ENCODE data around the gene PLA2G4C. TPM values are rescaled to one million over a fixed set of nuclear protein-coding genes. Genes with fewer than 3 reads are reported as not detected.
A peak's percentile ranks its signal among the peaks of the same experiment; 100 is the strongest.

The PLA2G4C gene
- total and polyA plus RNA-seq, 3 experiments from 2014 or later: 1.7 to 2.6 TPM; not detected in 1

GRCh38 chr19:48121909-48122371 is 11.3 kb upstream of the PLA2G4C start:
- POLR2A ChIA-PET: no interaction called here
- Mint-ChIP-seq H3K36me3 (peaks cover 10 to 80% (median 24%) of the 10 kb centered on the region in 3 donors), H3K4me3 (no peak overlapping the region), H3K4me1 (peaks cover 6 to 15% (median 9%) of the 10 kb centered on the region in 3 donors), H3K27me3 (no peaks in the 10 kb centered on the region), H3K27ac (peak overlapping the region in 3 of 8 donors; percentile 8 to 61 (median 38)), H3K9me3 (no peaks in the 10 kb centered on the region)
- no peaks in the 10 kb centered on the region for H3K27me3 ChIP-seq (ENCODE audit: insufficient read depth, low read length, poor library complexity, severe bottlenecking)
- no peak for DNase-seq
- no peaks in the 10 kb centered on the region for H3K4me1 ChIP-seq (ENCODE audit: insufficient read depth, low read length)
- CTCF ChIA-PET: interaction anchor here (1.0 kb wide), 1 partner anchor 10 kb away, joined by 3 read pairs; no protein-coding TSS in a partner anchor
- H3K4me3 ChIP-seq (ENCODE audit: low read length): no peak overlapping the region
- H3K36me3 ChIP-seq (ENCODE audit: insufficient read depth, low read length): peaks cover 9% of the 10 kb centered on the region
- no peaks in the 10 kb centered on the region for H3K9me3 ChIP-seq (ENCODE audit: low read length)
- no peak overlapping the region for H3K27ac ChIP-seq (ENCODE audit: low read depth, low read length)

GRCh38 chr19:48121066-48121465 is 10.4 kb upstream of the PLA2G4C start:
- no peaks in the 10 kb centered on the region for H3K27me3 Mint-ChIP-seq
- H3K4me3 Mint-ChIP-seq: no peak overlapping the region
- H3K9me3 Mint-ChIP-seq: no peaks in the 10 kb centered on the region
- ChIA-PET CTCF (interaction anchor here (1.1 to 1.2 kb wide), 2 partner anchors 11 to 13 kb away, joined by 3 to 4 read pairs; partner anchors contain the start of gene PLA2G4C), POLR2A (no interaction called here)
- no peaks in the 10 kb centered on the region for H3K9me3 ChIP-seq (ENCODE audit: low read length)
- H3K4me1 Mint-ChIP-seq: peaks cover 6 to 15% (median 9%) of the 10 kb centered on the region in 3 donors
- peaks cover 10 to 79% (median 21%) of the 10 kb centered on the region in 3 donors for H3K36me3 Mint-ChIP-seq
- peak overlapping the region in 1 of 8 donors; percentile 33 for H3K27ac Mint-ChIP-seq
- no peaks in the 10 kb centered on the region for H3K27me3 ChIP-seq (ENCODE audit: insufficient read depth, low read length, poor library complexity, severe bottlenecking)
- no peak overlapping the region for H3K4me3 ChIP-seq (ENCODE audit: low read length)
- no peak for DNase-seq
- no peak overlapping the region for H3K27ac ChIP-seq (ENCODE audit: low read depth, low read length)
- H3K36me3 ChIP-seq (ENCODE audit: insufficient read depth, low read length): peaks cover 9% of the 10 kb centered on the region
- H3K4me1 ChIP-seq (ENCODE audit: insufficient read depth, low read length): no peaks in the 10 kb centered on the region

DNA sequence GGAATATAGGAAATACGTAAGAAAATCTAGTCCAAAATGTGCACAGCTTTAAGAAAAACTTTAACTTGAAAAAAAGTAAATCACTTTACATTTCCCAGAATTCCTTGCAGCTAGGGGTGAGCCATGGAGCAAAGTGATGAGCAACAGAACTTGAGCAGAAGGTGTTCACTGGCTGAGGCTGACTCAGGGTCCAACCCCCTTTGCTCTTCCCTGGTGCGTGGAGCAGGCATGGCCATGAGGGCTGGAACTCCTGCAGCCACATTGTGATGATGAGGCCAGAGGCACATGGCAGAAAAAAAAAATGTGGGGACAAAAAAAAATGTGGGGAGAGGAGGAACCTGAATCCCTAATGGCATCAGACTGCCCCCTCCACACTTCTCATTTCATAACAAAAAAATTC is 9.9 kb upstream of the PLA2G4C start:
- Mint-ChIP-seq H3K4me3 (no peak overlapping the region), H3K9me3 (no peaks in the 10 kb centered on the region), H3K4me1 (peaks cover 6 to 15% (median 9%) of the 10 kb centered on the region in 3 donors), H3K27me3 (no peaks in the 10 kb centered on the region), H3K36me3 (peaks cover 10 to 79% (median 19%) of the 10 kb centered on the region in 3 donors), H3K27ac (peak overlapping the region in 1 of 8 donors; percentile 33)
- Histone ChIP-seq H3K9me3 (ENCODE audit: low read length) (no peaks in the 10 kb centered on the region), H3K4me1 (ENCODE audit: insufficient read depth, low read length) (no peaks in the 10 kb centered on the region), H3K4me3 (ENCODE audit: low read length) (no peak overlapping the region), H3K36me3 (ENCODE audit: insufficient read depth, low read length) (peaks cover 9% of the 10 kb centered on the region), H3K27ac (ENCODE audit: low read depth, low read length) (no peak overlapping the region), H3K27me3 (ENCODE audit: insufficient read depth, low read length, poor library complexity, severe bottlenecking) (no peaks in the 10 kb centered on the region)
- ChIA-PET POLR2A (no interaction called here), CTCF (interaction anchor here (1.1 to 1.2 kb wide), 2 partner anchors 10 to 12 kb away, joined by 3 to 4 read pairs; partner anchors contain the start of gene PLA2G4C)
- DNase-seq: no peak

GRCh38 chr19:48118131-48118517 is 7.5 kb upstream of the PLA2G4C start:
- Mint-ChIP-seq H3K4me3 (no peak overlapping the region), H3K9me3 (no peaks in the 10 kb centered on the region), H3K36me3 (peaks cover 10 to 67% (median 14%) of the 10 kb centered on the region in 3 donors), H3K4me1 (peaks cover 6 to 15% (median 9%) of the 10 kb centered on the region in 3 donors), H3K27ac (peak overlapping the region in 6 of 8 donors; percentile 26 to 94 (median 76)), H3K27me3 (no peaks in the 10 kb centered on the region)
- H3K9me3 ChIP-seq (ENCODE audit: low read length): no peaks in the 10 kb centered on the region
- ChIA-PET POLR2A (no interaction called here), CTCF (interaction anchor here (1.3 to 1.7 kb wide), 2 partner anchors 8 to 11 kb away, joined by 4 read pairs; partner anchors contain the start of gene PLA2G4C)
- no peak overlapping the region for H3K4me3 ChIP-seq (ENCODE audit: low read length)
- H3K27ac ChIP-seq (ENCODE audit: low read depth, low read length): no peak overlapping the region
- H3K27me3 ChIP-seq (ENCODE audit: insufficient read depth, low read length, poor library complexity, severe bottlenecking): no peaks in the 10 kb centered on the region
- no peak for DNase-seq
- H3K4me1 ChIP-seq (ENCODE audit: insufficient read depth, low read length): no peaks in the 10 kb centered on the region
- peaks cover 2% of the 10 kb centered on the region for H3K36me3 ChIP-seq (ENCODE audit: insufficient read depth, low read length)

DNA sequence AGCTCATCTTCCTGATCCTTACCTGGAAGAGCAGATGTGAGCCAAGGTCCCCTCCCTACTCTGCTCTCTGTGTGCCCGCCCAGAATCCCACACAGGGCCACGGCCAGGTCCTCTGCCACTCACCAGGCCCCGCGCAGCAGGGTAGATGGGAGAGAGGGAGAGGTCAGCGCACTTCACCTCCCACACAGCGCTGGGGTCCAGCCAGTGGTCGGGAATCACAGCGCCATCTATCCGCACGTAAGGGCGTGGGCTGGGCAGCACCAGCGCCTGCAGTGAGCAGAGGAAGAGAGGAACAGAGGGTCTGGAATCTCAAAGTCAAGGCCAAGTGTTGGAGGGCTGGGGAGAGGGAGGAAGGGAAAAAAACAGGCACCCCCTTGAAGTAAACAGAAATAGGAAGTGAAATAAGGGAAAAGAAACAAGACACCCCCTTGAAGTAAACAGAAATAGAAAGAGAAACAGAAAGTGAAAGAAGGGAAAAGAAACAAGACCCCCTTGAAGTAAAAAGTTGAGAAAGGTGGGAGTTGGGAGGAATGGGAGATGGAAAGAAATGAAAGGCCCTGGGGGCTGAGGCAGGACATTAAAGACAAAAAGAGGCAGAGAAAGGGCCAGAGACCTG is 7.0 kb upstream of the PLA2G4C start:
- no peak overlapping the region for H3K27ac ChIP-seq (ENCODE audit: low read depth, low read length)
- no peaks in the 10 kb centered on the region for H3K36me3 ChIP-seq (ENCODE audit: insufficient read depth, low read length)
- ChIA-PET CTCF (no interaction called here), POLR2A (no interaction called here)
- DNase-seq: no peak
- H3K27me3 ChIP-seq (ENCODE audit: insufficient read depth, low read length, poor library complexity, severe bottlenecking): no peaks in the 10 kb centered on the region
- no peaks in the 10 kb centered on the region for H3K4me1 ChIP-seq (ENCODE audit: insufficient read depth, low read length)
- Mint-ChIP-seq H3K9me3 (no peaks in the 10 kb centered on the region), H3K36me3 (peaks cover 10 to 63% (median 14%) of the 10 kb centered on the region in 3 donors), H3K27me3 (no peaks in the 10 kb centered on the region), H3K4me3 (peak overlapping the region in 1 of 7 donors; percentile 8), H3K27ac (peak overlapping the region; percentile 26 to 94 (median 72)), H3K4me1 (peaks cover 6 to 15% (median 9%) of the 10 kb centered on the region in 3 donors)
- no peaks in the 10 kb centered on the region for H3K9me3 ChIP-seq (ENCODE audit: low read length)
- H3K4me3 ChIP-seq (ENCODE audit: low read length): no peak overlapping the region

- ChIA-PET POLR2A (interaction anchor here (0.6 kb wide), 1 partner anchor 90 kb away, joined by 3 read pairs; no protein-coding TSS in a partner anchor), CTCF (no interaction called here)
- Mint-ChIP-seq H3K36me3 (peaks cover 0 to 29% (median 3%) of the 10 kb centered on the region in 3 donors), H3K4me3 (no peak overlapping the region), H3K27ac (no peak overlapping the region), H3K4me1 (peaks cover 6 to 18% (median 17%) of the 10 kb centered on the region in 3 donors), H3K9me3 (no peaks in the 10 kb centered on the region), H3K27me3 (no peaks in the 10 kb centered on the region)
- Histone ChIP-seq H3K36me3 (ENCODE audit: insufficient read depth, low read length) (no peaks in the 10 kb centered on the region), H3K9me3 (ENCODE audit: low read length) (no peaks in the 10 kb centered on the region), H3K4me3 (ENCODE audit: low read length) (no peak overlapping the region), H3K27me3 (ENCODE audit: insufficient read depth, low read length, poor library complexity, severe bottlenecking) (no peaks in the 10 kb centered on the region), H3K27ac (ENCODE audit: low read depth, low read length) (no peak overlapping the region), H3K4me1 (ENCODE audit: insufficient read depth, low read length) (no peaks in the 10 kb centered on the region)
- no peak for DNase-seq
These were observed 2.7 kb upstream of the PLA2G4C start for GRCh38 chr19:48113190-48113917.

DNA sequence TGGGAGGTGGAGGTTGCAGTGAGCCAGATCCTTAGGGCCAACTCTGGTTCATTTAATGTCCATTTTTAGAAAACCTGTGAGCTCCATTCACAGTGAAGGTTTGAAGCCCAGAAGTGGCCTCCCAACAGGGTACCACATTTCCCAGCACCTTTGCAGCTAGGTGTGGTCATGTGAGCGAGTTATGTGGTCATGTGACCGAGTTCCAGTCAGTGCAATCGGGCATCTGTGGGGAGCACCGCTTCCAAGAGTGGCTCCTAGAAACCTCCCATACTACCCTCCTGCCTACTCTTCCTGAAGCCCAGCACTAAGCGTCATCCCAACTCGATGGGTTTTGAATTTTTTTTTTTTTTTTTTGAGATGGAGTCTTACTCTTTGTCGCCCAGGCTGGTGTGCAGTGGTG is 663 bp upstream of the PLA2G4C start:
- POLR2A ChIA-PET: no interaction called here
- H3K36me3 ChIP-seq (ENCODE audit: insufficient read depth, low read length): no peaks in the 10 kb centered on the region
- CTCF ChIA-PET: interaction anchor here (1.7 to 2.9 kb wide), 2 partner anchors 9 to 41 kb away, joined by 6 to 16 read pairs; no protein-coding TSS in a partner anchor
- no peak overlapping the region for H3K27ac ChIP-seq (ENCODE audit: low read depth, low read length)
- Mint-ChIP-seq H3K27ac (peak overlapping the region in 2 of 8 donors; percentile 40 to 78), H3K36me3 (peaks cover 0 to 15% (median 0%) of the 10 kb centered on the region in 3 donors), H3K4me3 (peak overlapping the region in 6 of 7 donors; percentile 28 to 87 (median 82)), H3K4me1 (peaks cover 2 to 15% (median 13%) of the 10 kb centered on the region in 3 donors), H3K27me3 (peaks cover 0 to 3% of the 10 kb centered on the region in 2 donors), H3K9me3 (no peaks in the 10 kb centered on the region)
- no peaks in the 10 kb centered on the region for H3K27me3 ChIP-seq (ENCODE audit: insufficient read depth, low read length, poor library complexity, severe bottlenecking)
- H3K4me1 ChIP-seq (ENCODE audit: insufficient read depth, low read length): peaks cover 6% of the 10 kb centered on the region
- no peak for DNase-seq
- no peak overlapping the region for H3K4me3 ChIP-seq (ENCODE audit: low read length)
- H3K9me3 ChIP-seq (ENCODE audit: low read length): no peaks in the 10 kb centered on the region
